ENCODE data around the gene PSMD3. TPM values are rescaled to one million over a fixed set of nuclear protein-coding genes. Genes with fewer than 3 reads are reported as not detected.
"Not testable (repeated sequence)": the region's sequence is repeated elsewhere in the genome, so short reads cannot be mapped to it uniquely, and the experiment has no call there.

PSMD3 gene
- total RNA-seq, 1 donor from 2014 or later, result 94.2 TPM

DNA sequence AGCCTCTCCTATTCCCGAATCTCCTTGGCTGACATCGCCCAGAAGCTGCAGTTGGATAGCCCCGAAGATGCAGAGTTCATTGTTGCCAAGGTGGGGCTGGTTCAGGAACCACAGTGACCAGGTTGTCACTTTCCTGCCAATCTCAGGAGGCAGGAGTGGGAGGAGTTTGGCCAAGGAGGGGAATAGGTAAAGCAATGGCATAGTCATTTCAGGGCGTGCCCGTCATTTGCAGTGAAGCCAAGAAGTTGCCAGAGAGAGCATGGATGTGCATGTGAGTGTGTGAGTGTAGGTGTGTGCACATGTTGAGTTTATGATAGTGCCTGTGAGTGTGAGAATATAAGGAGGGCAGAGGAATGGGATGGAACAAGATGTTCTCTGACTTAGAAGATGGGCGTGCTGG, 14.8 kb downstream of the PSMD3 start:
- no peak for DNase-seq (ENCODE audit: low spot score)

DNA sequence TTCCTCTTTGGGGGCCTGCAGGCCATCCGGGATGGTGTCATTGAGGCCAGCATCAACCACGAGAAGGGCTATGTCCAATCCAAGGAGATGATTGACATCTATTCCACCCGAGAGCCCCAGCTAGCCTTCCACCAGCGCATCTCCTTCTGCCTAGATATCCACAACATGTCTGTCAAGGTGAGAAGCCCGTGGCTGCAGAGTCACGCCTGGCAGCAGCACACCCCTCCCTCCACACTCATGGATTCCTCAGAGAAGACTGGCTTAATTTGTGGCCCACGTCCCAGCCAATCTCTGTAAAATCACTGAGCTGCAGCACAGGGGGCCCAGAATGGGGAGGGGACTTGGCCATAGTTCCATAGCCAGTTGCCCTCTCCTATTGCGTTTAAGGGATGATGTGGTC, 15.6 kb downstream of the PSMD3 start:
- DNase-seq (ENCODE audit: low spot score), result no peak

DNA sequence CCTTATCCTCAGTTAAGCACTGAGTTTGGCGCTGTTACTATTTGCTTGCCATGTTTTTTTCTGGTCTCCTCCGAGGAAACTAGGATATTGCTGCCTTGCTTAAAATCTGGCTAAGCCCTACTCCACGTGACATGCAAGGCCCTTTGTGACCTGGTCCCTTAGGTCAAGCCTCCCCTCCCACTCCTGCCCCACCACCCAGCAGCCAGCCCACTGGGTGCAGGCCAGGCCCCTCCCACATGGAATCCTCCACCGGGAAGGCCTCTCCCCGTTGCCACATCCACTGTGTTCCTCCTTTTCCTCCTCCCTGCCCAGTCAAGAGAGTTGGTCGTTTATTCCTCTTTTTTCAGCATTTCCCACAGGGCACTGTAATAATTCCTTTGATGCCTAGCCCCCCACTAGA, 16.2 kb downstream of the PSMD3 start:
- no peak for DNase-seq (ENCODE audit: low spot score)

DNA sequence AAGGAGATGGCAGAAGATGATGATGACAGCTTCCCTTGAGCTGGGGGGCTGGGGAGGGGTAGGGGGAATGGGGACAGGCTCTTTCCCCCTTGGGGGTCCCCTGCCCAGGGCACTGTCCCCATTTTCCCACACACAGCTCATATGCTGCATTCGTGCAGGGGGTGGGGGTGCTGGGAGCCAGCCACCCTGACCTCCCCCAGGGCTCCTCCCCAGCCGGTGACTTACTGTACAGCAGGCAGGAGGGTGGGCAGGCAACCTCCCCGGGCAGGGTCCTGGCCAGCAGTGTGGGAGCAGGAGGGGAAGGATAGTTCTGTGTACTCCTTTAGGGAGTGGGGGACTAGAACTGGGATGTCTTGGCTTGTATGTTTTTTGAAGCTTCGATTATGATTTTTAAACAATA, 16.9 kb downstream of the PSMD3 start:
- DNase-seq (ENCODE audit: low spot score), result no peak

DNA sequence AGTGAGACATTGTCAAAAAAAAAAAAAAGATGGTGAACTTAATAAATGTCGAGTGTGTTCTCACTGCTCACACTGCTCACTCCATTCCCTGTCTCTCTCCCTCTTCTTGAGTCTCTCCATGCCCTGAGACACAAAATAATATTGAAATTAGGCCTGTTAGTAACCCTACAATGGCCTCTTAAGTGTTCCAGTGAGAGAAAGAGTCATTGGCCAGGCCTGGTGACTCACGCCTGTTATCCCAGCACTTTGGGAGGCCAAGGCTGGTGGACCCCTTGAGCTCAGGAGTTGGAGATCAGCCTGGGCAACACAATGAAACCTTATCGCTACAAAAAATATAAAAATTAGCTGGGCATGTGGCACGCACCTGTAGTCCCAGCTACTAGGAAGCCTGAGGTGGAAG, 18.5 kb downstream of the PSMD3 start:
- DNase-seq (ENCODE audit: low spot score), result no peak

DNA sequence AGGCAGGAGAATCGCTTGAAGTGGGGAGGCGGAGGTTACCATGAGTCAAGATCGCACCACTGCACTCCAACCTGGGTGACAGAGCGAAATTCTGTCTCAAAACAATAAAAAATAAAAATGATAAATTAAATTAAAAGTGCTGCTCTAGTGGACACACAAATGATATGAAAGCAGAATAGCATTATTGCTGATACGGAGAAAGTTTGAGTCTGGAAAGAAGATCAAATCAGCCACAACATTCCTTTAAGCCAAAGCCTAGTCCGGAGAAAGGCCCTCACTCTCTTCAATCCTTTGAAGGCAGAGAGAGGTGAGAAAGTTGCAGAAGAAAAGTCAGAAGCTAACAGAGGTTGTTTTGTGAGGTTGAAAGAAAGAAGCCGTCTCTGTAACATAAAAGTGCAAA, 19.6 kb downstream of the PSMD3 start:
- DNase-seq (ENCODE audit: low spot score), result no peak

DNA sequence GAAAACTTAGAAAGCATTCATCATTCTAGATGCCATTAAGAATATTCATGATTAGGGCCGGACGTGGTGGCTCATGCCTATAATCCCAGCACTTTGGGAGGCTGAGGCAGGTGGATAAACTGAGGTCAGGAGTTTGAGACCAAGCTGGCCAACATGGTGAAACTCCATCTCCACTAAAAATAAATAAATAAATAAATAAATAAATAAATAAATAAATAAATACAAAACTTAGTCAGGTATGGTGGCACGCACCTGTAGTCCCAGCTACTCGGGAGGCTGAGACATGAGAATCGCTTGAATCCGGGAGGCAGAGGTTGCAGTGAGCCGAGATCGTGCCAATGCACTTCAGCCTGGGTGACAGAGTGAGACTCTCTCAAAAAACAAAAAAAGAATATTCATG, 20.7 kb downstream of the PSMD3 start:
- not testable (repeated sequence) for DNase-seq (ENCODE audit: low spot score)

DNA sequence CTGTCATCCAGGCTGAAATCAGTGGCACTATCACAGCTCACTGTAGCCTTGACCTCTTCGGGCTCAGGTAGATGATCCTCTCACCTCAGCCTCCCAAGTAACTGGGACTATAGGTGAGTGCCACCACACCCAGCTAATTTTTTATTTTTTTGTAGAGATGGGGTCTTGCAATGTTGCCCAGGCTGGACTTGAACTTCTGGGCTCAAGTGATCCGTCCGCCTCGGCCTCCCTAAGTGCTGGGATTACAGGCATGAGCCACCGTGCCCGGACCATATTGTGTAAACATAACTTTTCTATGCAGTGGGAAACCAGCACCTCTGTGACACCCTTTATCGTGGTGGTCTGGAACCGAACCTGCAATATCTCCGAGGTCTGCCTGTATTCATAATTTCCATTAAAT, 23.5 kb downstream of the PSMD3 start:
- no peak for DNase-seq (ENCODE audit: low spot score)

DNA sequence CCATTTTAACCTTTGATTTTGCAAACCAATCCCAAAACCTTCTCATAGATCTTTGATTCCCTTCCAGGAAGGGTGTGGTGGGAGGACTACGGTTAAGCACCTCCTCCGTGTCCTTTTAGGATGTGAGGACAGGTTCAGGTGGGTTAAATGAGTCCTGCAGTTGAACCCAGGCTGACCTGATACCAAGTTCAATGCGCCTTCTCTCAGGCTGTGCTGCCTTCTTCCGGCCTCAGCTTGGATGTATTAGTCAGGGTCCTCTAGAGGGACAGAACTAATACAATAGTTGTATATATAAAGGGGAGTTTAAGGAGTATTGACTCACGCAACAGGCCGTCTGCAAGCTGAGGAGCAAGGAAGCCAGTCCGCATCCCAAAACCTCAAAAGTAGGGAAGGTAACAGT, 24.1 kb downstream of the PSMD3 start:
- no peak for DNase-seq (ENCODE audit: low spot score)

DNA sequence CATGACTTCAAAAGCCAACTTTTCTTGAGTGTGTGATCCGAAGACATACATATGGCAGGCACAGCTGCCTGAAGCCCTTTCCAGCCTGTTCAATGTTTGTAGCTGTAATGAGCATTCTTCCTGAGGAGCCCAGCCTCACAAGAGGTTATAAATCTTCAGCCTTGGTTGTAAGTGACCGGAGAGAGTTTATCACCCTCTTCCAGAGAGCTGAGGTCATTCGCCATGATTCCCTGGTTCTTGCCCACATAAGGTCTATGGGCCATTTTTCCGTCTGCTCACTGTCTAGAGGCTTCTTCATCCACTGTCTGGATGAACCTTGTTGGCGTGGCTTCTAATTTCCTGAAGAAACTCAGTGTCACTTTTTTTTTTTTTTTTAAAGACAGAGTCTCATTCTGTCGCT, 24.9 kb downstream of the PSMD3 start:
- no peak for DNase-seq (ENCODE audit: low spot score)

DNA sequence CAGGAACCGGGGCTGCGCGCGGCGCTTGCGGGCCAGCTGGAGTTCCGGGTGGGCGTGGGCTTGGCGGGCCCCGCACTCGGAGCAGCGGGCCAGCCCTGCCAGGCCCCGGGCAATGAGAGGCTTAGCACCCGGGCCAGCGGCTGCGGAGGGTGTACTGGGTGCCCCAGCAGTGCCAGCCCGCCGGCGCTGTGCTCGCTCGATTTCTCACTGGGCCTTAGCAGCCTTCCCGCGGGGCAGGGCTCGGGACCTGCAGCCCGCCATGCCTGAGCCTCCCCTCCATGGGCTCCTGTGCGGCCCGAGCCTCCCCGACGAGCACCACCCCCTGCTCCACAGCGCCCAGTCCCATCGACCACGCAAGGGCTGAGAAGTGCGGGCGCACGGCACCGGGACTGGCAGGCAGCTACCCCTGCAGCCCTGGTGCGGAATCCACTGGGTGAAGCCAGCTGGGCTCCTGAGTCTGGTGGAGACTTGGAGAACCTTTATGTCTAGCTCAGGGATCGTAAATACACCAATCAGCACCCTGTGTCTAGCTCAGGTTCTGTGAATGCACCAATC, 30.4 kb downstream of the PSMD3 start:
- not testable (repeated sequence) for DNase-seq (ENCODE audit: low spot score)

DNA sequence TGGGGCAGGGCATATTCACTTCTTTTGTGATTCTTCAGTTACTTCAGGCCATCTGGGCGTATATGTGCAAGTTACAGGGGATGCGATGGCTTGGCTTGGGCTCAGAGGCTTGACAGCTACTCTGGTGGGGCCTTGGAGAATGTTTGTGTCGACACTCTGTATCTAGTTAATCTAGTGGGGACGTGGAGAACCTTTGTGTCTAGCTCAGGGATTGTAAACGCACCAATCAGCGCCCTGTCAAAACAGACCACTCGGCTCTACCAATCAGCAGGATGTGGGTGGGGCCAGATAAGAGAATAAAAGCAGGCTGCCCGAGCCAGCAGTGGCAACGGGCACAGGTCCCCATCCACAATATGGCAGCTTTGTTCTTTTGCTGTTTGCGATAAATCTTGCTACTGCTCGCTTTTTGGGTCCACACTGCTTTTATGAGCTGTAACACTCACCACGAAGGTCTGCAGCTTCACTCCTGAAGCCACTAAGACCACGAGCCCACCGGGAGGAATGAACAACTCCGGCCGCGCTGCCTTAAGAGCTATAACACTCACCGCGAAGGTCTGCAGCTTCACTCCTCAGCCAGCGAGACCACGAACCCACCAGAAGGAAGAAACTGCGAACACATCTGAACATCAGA, 31.5 kb downstream of the PSMD3 start:
- not testable (repeated sequence) for DNase-seq (ENCODE audit: low spot score)

DNA sequence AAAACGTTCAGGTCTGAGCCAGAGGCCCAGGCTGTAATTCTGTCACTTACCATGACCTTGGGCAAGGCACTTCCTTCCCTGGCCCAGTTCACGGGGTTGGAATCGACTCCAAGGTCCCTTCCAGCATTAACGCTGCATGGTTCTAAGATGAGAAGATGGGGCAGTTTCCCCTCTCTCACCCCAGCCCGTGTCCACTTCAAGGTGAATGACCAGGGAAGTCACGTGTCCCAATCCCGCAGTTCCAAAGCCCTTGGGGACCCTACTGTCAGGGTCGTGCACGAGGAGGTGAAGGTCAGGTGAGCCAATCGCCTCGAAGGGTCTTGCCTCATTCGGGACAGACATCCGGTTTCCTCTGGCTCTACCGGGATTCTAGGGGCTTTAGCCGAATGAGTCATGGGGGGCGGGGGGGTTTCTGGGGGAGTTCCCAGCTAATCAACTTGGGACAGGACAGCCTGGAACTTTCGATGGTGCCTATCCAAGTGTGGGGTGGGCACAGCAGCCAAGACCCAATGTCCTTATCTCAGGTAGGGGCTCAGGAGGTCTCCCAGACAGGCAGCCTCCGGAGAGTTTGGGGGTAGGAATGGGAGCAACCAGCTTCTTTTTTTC, 33.9 kb downstream of the PSMD3 start:
- no peak for DNase-seq (ENCODE audit: low spot score)

DNA sequence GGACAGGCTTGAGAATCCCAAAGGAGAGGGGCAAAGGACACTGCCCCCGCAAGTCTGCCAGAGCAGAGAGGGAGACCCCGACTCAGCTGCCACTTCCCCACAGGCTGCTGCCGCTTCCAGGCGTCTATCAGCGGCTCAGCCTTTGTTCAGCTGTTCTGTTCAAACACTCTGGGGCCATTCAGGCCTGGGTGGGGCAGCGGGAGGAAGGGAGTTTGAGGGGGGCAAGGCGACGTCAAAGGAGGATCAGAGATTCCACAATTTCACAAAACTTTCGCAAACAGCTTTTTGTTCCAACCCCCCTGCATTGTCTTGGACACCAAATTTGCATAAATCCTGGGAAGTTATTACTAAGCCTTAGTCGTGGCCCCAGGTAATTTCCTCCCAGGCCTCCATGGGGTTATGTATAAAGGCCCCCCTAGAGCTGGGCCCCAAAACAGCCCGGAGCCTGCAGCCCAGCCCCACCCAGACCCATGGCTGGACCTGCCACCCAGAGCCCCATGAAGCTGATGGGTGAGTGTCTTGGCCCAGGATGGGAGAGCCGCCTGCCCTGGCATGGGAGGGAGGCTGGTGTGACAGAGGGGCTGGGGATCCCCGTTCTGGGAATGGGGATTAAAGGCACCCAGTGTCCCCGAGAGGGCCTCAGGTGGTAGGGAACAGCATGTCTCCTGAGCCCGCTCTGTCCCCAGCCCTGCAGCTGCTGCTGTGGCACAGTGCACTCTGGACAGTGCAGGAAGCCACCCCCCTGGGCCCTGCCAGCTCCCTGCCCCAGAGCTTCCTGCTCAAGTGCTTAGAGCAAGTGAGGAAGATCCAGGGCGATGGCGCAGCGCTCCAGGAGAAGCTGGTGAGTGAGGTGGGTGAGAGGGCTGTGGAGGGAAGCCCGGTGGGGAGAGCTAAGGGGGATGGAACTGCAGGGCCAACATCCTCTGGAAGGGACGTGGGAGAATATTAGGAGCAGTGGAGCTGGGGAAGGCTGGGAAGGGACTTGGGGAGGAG, 34.7 kb downstream of the PSMD3 start, which contains the start of gene CSF3:
Gene CSF3, plus strand, starts transcription at position 436 of the 993 bp plus-strand sequence. Its CDS starts 35 bp downstream, at position 471.
- DNase-seq (ENCODE audit: low spot score), result no peak

DNA sequence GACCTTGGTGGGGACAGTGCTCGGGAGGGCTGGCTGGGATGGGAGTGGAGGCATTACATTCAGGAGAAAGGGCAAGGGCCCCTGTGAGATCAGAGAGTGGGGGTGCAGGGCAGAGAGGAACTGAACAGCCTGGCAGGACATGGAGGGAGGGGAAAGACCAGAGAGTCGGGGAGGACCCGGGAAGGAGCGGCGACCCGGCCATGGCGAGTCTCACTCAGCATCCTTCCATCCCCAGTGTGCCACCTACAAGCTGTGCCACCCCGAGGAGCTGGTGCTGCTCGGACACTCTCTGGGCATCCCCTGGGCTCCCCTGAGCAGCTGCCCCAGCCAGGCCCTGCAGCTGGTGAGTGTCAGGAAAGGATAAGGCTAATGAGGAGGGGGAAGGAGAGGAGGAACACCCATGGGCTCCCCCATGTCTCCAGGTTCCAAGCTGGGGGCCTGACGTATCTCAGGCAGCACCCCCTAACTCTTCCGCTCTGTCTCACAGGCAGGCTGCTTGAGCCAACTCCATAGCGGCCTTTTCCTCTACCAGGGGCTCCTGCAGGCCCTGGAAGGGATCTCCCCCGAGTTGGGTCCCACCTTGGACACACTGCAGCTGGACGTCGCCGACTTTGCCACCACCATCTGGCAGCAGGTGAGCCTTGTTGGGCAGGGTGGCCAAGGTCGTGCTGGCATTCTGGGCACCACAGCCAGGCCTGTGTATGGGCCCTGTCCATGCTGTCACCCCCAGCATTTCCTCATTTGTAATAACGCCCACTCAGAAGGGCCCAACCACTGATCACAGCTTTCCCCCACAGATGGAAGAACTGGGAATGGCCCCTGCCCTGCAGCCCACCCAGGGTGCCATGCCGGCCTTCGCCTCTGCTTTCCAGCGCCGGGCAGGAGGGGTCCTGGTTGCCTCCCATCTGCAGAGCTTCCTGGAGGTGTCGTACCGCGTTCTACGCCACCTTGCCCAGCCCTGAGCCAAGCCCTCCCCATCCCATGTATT, 35.7 kb downstream of the PSMD3 start:
- no peak for DNase-seq (ENCODE audit: low spot score)

DNA sequence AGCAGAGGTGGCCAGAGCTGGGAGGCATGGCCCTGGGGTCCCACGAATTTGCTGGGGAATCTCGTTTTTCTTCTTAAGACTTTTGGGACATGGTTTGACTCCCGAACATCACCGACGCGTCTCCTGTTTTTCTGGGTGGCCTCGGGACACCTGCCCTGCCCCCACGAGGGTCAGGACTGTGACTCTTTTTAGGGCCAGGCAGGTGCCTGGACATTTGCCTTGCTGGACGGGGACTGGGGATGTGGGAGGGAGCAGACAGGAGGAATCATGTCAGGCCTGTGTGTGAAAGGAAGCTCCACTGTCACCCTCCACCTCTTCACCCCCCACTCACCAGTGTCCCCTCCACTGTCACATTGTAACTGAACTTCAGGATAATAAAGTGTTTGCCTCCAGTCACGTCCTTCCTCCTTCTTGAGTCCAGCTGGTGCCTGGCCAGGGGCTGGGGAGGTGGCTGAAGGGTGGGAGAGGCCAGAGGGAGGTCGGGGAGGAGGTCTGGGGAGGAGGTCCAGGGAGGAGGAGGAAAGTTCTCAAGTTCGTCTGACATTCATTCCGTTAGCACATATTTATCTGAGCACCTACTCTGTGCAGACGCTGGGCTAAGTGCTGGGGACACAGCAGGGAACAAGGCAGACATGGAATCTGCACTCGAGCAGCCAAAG, 36.9 kb downstream of the PSMD3 start:
- no peak for DNase-seq (ENCODE audit: low spot score)

DNA sequence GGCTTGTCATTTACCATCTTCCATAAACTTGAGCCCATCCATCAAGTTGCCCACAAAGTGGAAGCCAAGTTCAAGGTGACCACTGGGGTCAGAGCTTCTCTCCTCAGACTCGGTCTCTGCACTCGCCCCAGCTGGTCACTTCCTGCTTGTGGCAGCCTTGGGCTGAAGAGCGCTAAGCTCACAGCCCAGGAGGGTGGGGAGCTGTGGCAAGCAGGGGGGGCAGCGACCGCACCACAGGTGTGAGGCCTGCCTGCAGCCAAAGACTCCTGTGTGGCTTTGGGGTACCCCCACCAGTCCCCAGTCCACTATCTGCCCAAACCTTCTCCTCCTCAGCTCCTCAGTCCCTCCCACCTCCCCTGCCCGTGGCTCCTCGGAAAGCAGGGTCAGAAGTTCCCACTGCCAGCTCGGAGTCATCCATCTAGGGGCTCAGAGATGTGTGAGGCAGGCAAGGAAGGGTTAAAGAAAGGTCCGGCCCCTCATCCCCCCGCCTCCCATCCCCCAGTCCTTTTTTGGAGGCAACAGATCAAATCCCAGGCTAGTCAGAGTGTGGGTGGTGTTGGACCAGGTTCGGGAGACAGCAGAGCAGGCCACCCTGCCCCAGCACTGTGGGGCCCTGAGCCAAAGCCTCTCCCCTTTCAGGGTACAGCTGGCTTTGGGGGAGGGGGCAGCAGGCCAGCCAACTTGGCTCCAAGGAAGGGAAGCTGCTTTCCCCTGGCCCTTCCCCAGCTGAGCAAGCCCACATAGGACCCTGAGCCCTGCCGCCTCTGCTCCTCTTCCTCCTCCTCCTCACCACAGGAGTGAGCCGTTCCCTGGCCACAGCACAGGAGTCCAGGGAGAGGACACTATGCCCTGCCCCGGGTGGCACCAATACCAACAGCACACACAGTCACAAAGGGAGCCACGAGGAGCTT, 37.9 kb downstream of the PSMD3 start:
- DNase-seq (ENCODE audit: low spot score), result no peak

DNA sequence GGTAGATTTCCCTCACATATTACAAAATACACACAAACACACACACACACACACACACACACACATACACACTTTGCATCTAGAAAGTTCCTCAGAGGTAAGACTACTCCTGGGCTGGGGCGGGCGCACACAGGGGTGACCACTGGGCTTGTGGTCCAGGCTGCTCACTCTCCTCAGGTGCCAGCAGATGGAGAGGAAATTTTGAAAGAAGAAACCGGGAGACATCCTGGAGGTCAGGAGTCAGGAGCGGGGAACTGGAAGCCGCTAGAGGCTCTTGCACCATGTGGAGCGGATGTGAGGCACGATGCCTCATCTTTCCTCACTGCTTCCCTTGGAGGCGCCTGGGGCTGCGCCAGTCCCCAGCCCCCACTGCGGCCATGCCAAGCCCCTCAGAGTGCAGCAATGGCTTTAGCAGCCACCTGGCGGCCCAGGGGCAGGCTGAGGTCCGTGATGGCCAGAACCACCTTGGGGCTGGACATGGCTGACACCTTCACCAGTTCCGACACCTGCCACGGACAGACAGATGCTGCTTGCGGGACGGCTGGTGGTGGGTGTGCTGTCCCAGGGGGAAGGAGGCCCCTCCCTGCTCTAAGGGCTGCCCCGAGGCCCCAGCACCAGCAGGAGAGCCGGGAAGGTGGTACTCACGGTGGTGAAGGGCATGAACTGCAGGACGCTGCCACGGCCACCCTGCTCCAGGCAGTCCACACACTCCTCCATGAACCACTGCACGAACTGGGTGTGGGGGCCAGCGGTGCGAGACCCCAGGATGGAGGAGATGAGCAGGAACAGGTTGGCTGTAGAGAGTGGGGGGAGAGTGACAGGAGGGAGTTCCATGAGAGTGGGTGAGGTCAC, 38.8 kb downstream of the PSMD3 start:
- DNase-seq (ENCODE audit: low spot score), result no peak
